Spinal cord (tissue), 10 donors: ENCODE data around the gene OBSCN. TPM values are rescaled to one million over a fixed set of nuclear protein-coding genes. Genes with fewer than 3 reads are reported as not detected.

Experiments
- DNase-seq, 6 donors: peaks; one replicate each; pipeline versions ENCODE4 v3.0.0 to v3.0.0-alpha.2; 2013 to 2015; ENCODE audit warnings: low spot score in 6 of 6, low read depth in 4 of 6
- H3K27ac ChIP-seq: one replicate; pipeline ENCODE4 v1.5.1; 2013; ENCODE audit warnings: low read depth, low read length, control low read depth
- H3K27me3 ChIP-seq: one replicate; pipeline ENCODE4 v1.6.1; 2013; ENCODE audit warnings: low read length; ENCODE audit not compliant: control insufficient read depth, insufficient read depth
- H3K36me3 ChIP-seq: one replicate; pipeline ENCODE4 v1.6.1; 2013; ENCODE audit warnings: low read length; ENCODE audit not compliant: control insufficient read depth, insufficient read depth
- H3K4me1 ChIP-seq: one replicate; pipeline ENCODE4 v1.6.1; 2013; ENCODE audit warnings: low read length; ENCODE audit not compliant: control insufficient read depth, insufficient read depth
- H3K4me3 ChIP-seq: one replicate; pipeline ENCODE4 v1.5.1; 2013; ENCODE audit warnings: low read depth, low read length, control low read depth
- H3K9me3 ChIP-seq: one replicate; pipeline ENCODE4 v1.6.1; 2013; ENCODE audit warnings: low read length; ENCODE audit not compliant: control insufficient read depth, insufficient read depth
- WGBS: methylation state at CpG from one replicate; pipeline ENCODE4 v1.1.5; 2013; ENCODE audit warnings: missing lambda C conversion rate; ENCODE audit not compliant: insufficient coverage; 5-methylcytosine and 5-hydroxymethylcytosine counted together
- polyA plus RNA-seq, 2 donors: library from polyadenylated mRNA; unstranded; fragments of 120-200 nt; gene quantifications; one replicate each; pipeline ENCODE4 v1.2.1, GENCODE V29; 2013; ENCODE audit not compliant: insufficient read length in 2 of 2
- total RNA-seq, 2 donors: library from RNA; depleted of rRNA in 1 of 2; stranded (reverse); fragments of 120-200 nt in 1 of 2; fragments of >200 nt in 1 of 2; gene quantifications; one replicate each; pipeline versions ENCODE4 v1.2.3 to v1.2.4, GENCODE V29; 2013 to 2014
- donor health status: healthy.

OBSCN gene
- total and polyA plus RNA-seq, 4 donors, result 13.5 to 27.2 (median 22.0) TPM

GRCh38 chr1:228315945-228316588 lies 108.2 kb downstream of the OBSCN start:
- H3K27ac ChIP-seq, result no peak overlapping the region
- peaks cover 70% of the 10 kb centered on the region for H3K36me3 ChIP-seq
- 68% methylated on average over 38 of the region's 40 CpGs for WGBS
- H3K4me3 ChIP-seq, result no peak overlapping the region
- DNase-seq, result no peak
- no peaks in the 10 kb centered on the region for H3K27me3 ChIP-seq
- H3K4me1 ChIP-seq, result no peaks in the 10 kb centered on the region
- H3K9me3 ChIP-seq, result peaks cover 2% of the 10 kb centered on the region

DNA sequence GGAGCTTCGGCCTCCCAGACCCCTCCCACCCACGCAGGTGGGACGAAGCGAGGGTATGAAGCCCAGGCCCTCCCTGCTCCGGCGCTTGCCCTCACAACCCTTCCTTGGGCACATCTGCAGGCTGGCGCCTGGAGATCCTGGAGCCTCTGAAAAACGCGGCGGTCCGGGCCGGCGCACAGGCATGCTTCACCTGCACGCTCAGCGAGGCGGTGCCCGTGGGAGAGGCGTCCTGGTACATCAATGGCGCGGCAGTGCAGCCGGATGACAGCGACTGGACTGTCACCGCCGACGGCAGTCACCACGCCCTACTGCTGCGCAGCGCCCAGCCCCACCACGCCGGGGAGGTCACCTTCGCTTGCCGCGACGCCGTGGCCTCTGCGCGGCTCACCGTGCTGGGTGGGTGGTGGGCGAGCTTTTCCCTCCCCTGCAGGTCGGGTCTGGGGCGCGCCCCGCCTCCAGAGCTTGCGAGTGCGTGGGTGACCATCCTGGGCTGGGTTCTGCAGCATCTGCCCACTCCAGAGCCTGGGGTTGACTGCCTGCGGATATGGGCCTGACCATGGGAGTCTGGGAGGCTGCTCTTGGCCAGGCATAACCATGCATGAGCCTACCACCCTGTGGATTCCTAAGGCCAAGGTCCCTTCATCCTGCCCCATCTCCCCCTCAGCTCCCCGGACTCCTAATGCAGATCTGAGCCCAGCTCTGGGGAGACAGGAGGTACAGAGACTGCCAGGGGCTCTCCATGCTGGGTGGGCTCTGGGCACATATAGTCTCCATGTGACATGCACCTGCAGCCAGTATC lies 108.9 kb downstream of the OBSCN start:
- WGBS, result 94% methylated on average over 45 of the region's 47 CpGs
- DNase-seq, result no peak
- no peak overlapping the region for H3K27ac ChIP-seq
- H3K4me3 ChIP-seq, result no peak overlapping the region
- H3K9me3 ChIP-seq, result peaks cover 2% of the 10 kb centered on the region
- H3K27me3 ChIP-seq, result no peaks in the 10 kb centered on the region
- H3K36me3 ChIP-seq, result peaks cover 77% of the 10 kb centered on the region
- H3K4me1 ChIP-seq, result no peaks in the 10 kb centered on the region

GRCh38 chr1:228317411-228317828 lies 109.6 kb downstream of the OBSCN start:
- Histone ChIP-seq H3K9me3 (peaks cover 2% of the 10 kb centered on the region), H3K27ac (no peak overlapping the region), H3K4me1 (no peaks in the 10 kb centered on the region), H3K36me3 (peaks cover 82% of the 10 kb centered on the region), H3K27me3 (no peaks in the 10 kb centered on the region), H3K4me3 (no peak overlapping the region)
- 93% methylated on average over 14 of the region's 14 CpGs for WGBS
- no peak for DNase-seq

- DNase-seq, result no peak
Observed at GRCh38 chr1:228317891-228318810, 110.3 kb downstream of the OBSCN start.

DNA sequence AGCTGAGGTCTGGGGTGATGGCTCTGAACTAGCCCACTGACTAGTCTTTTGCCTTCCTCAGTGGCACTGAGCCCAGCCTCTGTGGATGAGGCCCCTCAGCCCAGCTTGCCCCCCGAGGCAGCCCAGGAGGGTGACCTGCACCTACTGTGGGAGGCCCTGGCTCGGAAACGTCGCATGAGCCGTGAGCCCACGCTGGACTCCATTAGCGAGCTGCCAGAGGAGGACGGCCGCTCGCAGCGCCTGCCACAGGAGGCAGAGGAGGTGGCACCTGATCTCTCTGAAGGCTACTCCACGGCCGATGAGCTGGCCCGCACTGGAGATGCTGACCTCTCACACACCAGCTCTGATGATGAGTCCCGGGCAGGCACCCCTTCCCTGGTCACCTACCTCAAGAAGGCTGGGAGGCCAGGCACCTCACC lies 111.0 kb downstream of the OBSCN start:
- H3K9me3 ChIP-seq, result no peaks in the 10 kb centered on the region
- 96% methylated on average over 15 of the region's 15 CpGs for WGBS
- no peak overlapping the region for H3K4me3 ChIP-seq
- no peaks in the 10 kb centered on the region for H3K27me3 ChIP-seq
- no peak overlapping the region for H3K27ac ChIP-seq
- peaks cover 81% of the 10 kb centered on the region for H3K36me3 ChIP-seq
- no peaks in the 10 kb centered on the region for H3K4me1 ChIP-seq
- DNase-seq, result no peak

More at GRCh38 chr1:228317891-228318810, 110.3 kb downstream of the OBSCN start:
- no peak overlapping the region for H3K27ac ChIP-seq
- H3K36me3 ChIP-seq, result peaks cover 82% of the 10 kb centered on the region
- no peaks in the 10 kb centered on the region for H3K27me3 ChIP-seq
- H3K4me3 ChIP-seq, result no peak overlapping the region
- no peaks in the 10 kb centered on the region for H3K4me1 ChIP-seq
- 91% methylated on average over 16 of the region's 16 CpGs for WGBS
- H3K9me3 ChIP-seq, result peaks cover 2% of the 10 kb centered on the region

DNA sequence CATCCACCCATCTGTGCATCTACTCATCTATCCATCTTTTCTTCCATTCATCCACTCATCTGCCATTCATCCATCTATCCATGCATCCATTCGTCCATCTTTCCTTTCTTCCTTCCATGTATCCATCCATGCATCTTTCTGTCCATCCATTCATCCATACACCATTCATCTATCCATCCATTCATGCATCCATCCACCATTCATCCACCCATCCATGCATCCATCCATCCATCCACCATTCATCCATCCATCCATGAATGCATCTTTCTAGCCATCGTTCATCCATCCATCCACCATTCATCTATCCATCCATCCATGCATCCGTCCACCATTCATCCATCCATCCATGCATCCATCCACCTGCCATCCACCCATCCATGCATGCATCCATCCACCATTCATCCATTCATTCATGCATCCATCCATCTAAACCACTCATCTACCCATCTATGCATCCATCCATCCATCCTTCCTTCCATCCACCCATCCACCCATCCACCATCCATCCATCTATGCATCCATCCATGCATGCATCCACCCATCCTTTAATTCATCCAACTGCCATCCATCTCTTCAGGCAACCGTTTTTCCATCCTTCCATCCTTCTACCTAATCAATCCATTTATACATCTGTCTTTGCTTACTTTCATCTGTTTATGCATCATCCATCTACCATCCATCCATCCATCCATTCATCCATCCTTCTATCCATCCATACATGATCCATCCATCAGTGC lies 111.7 kb downstream of the OBSCN start:
- H3K9me3 ChIP-seq, result no peaks in the 10 kb centered on the region
- no peaks in the 10 kb centered on the region for H3K27me3 ChIP-seq
- no peak for DNase-seq
- no peak overlapping the region for H3K4me3 ChIP-seq
- H3K36me3 ChIP-seq, result peaks cover 79% of the 10 kb centered on the region
- no peaks in the 10 kb centered on the region for H3K4me1 ChIP-seq
- H3K27ac ChIP-seq, result no peak overlapping the region
- 88% methylated on average over 4 of the region's 4 CpGs for WGBS

DNA sequence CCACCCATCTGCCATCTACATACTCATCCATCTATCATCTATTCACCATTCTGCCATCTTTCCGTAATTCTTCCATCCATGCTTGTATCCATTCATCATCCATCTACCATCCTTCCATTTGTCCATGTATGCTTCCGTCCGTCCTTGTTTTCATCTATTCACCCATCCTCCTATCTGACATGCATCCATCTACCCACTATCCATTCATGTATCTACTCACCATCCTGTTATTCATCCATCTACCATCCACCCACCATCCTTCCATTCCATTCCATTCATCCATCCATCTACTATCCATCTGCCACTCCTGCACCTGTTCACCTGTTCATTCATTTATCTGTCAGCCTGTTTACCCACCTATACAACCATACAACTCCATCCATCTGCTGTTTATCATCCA lies 112.5 kb downstream of the OBSCN start:
- DNase-seq, result no peak
- Histone ChIP-seq H3K9me3 (peaks cover 4% of the 10 kb centered on the region), H3K27me3 (no peaks in the 10 kb centered on the region), H3K4me3 (no peak overlapping the region), H3K27ac (no peak overlapping the region), H3K4me1 (no peaks in the 10 kb centered on the region), H3K36me3 (peaks cover 71% of the 10 kb centered on the region)
- 95% methylated on average over 3 of the region's 3 CpGs for WGBS

DNA sequence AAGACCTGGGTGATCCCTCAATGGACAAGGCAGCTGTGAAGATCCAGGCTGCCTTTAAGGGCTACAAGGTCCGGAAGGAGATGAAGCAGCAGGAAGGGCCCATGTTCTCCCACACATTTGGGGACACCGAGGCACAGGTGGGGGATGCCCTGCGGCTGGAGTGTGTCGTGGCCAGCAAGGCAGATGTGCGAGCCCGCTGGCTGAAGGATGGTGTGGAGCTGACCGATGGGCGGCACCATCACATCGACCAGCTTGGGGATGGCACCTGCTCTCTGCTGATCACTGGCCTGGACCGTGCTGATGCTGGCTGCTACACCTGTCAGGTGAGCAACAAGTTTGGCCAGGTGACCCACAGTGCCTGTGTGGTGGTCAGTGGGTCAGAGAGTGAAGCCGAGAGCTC lies 113.6 kb downstream of the OBSCN start:
- Histone ChIP-seq H3K9me3 (peaks cover 4% of the 10 kb centered on the region), H3K36me3 (peaks cover 61% of the 10 kb centered on the region), H3K27me3 (no peaks in the 10 kb centered on the region), H3K4me3 (no peak overlapping the region), H3K27ac (no peak overlapping the region), H3K4me1 (no peaks in the 10 kb centered on the region)
- WGBS, result 95% methylated on average over 11 of the region's 11 CpGs
- DNase-seq, result no peak

- WGBS, result 94% methylated on average over 15 of the region's 15 CpGs
- peaks cover 4% of the 10 kb centered on the region for H3K9me3 ChIP-seq
- DNase-seq, result no peak
- H3K4me3 ChIP-seq, result no peak overlapping the region
- H3K27me3 ChIP-seq, result no peaks in the 10 kb centered on the region
- H3K36me3 ChIP-seq, result peaks cover 56% of the 10 kb centered on the region
- H3K4me1 ChIP-seq, result no peaks in the 10 kb centered on the region
- H3K27ac ChIP-seq, result no peak overlapping the region
Observed at GRCh38 chr1:228321895-228322294, 114.1 kb downstream of the OBSCN start.
